ENCODE data around the gene WNT10A. TPM values are rescaled to one million over a fixed set of nuclear protein-coding genes. Genes with fewer than 3 reads are reported as not detected.

WNT10A gene
- total RNA-seq, 1 experiment from 2014 or later = 0.47 TPM

DNA sequence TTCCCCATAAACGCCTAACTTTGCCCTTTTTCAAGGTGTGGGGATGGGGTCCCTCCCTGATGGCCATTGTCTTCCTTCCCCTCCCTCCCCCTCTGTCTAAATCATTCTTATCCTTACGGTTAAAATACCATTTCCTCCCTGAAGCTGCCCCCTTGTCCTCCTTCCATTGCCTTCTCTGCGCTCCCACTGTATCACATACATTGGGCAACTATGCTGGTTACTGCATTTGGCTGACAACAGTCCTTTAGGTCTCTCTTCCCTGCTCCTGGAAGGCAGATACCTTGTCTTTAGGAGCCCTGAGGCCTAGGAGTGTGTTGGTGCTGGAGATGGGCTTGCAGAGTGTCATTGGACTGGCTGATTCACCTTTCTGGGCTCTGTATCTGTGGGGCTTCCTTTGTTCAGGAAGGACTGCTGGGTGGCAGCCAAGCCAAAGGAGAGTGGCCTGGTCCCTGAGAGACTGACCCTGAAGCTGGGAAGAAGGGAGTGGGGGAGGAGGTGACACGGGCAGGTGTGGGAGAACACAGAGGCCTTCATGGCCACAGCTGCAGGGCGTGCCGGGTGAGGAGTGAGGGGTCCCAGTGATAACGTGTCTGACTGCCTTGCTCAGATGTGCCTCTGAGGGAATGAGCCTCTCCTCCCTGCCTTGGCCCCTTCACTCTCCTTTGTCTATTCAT is 18.9 kb upstream of the WNT10A start:
- no peak overlapping the region for H3K4me3 ChIP-seq (ENCODE audit: low read depth, low read length, poor library complexity, severe bottlenecking)
- POLR2A ChIA-PET (ENCODE audit: low non-redundant PET) = no interaction called here
- intact Hi-C loops (cut with micrococcal nuclease; ENCODE audit: unreplicated experiment) = no loop called here
- peaks cover 12% of the 10 kb centered on the region for H3K4me1 ChIP-seq (ENCODE audit: insufficient read depth, low read length, poor library complexity, severe bottlenecking)
- CTCF ChIA-PET = interaction anchor here (1.5 kb wide), 1 partner anchor 15 kb away, joined by 13 read pairs; no protein-coding TSS in a partner anchor
- no peaks in the 10 kb centered on the region for H3K36me3 ChIP-seq (ENCODE audit: insufficient read depth, low read length, poor library complexity, severe bottlenecking)
- no peaks in the 10 kb centered on the region for H3K9me3 ChIP-seq (ENCODE audit: low read depth, low read length, poor library complexity, severe bottlenecking)
- DNase-seq (ENCODE audit: low spot score) = no peak
- TF ChIP-seq, protein P1, sequence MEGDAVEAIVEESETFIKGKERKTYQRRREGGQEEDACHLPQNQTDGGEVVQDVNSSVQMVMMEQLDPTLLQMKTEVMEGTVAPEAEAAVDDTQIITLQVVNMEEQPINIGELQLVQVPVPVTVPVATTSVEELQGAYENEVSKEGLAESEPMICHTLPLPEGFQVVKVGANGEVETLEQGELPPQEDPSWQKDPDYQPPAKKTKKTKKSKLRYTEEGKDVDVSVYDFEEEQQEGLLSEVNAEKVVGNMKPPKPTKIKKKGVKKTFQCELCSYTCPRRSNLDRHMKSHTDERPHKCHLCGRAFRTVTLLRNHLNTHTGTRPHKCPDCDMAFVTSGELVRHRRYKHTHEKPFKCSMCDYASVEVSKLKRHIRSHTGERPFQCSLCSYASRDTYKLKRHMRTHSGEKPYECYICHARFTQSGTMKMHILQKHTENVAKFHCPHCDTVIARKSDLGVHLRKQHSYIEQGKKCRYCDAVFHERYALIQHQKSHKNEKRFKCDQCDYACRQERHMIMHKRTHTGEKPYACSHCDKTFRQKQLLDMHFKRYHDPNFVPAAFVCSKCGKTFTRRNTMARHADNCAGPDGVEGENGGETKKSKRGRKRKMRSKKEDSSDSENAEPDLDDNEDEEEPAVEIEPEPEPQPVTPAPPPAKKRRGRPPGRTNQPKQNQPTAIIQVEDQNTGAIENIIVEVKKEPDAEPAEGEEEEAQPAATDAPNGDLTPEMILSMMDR (conservative IDR thresholded peaks at IDR 0.05; ENCODE audit: low read depth, low read length) = no peak
- no peak for TF ChIP-seq EZH2 (IDR thresholded peaks at IDR 0.05; ENCODE audit: borderline replicate concordance, low read depth, low read length, poor library complexity, severe bottlenecking)
- BruUV-seq (replicated peaks) = no TSS peak
- peaks cover 27% of the 10 kb centered on the region for H3K27me3 ChIP-seq (replicated peaks; ENCODE audit: insufficient read depth, low read depth, low read length, poor library complexity)
- no peak overlapping the region for H3K27ac ChIP-seq (ENCODE audit: low read depth, low read length, poor library complexity, severe bottlenecking)

DNA sequence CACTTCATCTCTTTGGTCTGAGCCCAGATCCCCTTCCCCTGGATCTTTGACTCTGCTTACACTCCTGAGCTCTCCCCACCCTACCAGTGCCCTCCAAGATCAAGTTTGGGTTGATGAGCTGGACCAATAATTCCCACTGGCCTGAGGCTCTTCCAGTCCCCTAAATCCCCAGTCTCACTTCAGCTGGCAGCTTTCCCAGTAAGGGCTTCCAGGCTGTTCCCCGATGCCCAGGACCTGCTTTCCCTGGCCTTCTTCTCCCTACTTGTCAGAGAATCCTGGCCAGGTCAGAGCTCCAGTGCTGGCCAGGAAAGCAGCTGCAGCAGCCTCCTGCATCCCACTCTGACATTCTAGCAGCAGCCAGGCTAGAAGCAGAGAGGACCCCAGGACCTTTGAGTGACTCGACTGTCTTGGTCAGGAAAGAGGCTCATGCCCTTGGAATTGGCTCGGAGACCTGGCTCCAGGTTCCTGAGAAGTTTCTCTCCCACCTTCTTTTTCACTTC is 17.6 kb upstream of the WNT10A start:
- no TSS peak for BruUV-seq (replicated peaks)
- H3K4me3 ChIP-seq (ENCODE audit: low read depth, low read length, poor library complexity, severe bottlenecking) = no peak overlapping the region
- H3K4me1 ChIP-seq (ENCODE audit: insufficient read depth, low read length, poor library complexity, severe bottlenecking) = peaks cover 7% of the 10 kb centered on the region
- no peak for TF ChIP-seq EZH2 (IDR thresholded peaks at IDR 0.05; ENCODE audit: borderline replicate concordance, low read depth, low read length, poor library complexity, severe bottlenecking)
- TF ChIP-seq, protein P1 (conservative IDR thresholded peaks at IDR 0.05; ENCODE audit: low read depth, low read length) = no peak
- no peaks in the 10 kb centered on the region for H3K36me3 ChIP-seq (ENCODE audit: insufficient read depth, low read length, poor library complexity, severe bottlenecking)
- CTCF ChIA-PET = interaction anchor here (0.6 kb wide), 1 partner anchor 13 kb away, joined by 8 read pairs; no protein-coding TSS in a partner anchor
- H3K27ac ChIP-seq (ENCODE audit: low read depth, low read length, poor library complexity, severe bottlenecking) = no peak overlapping the region
- H3K9me3 ChIP-seq (ENCODE audit: low read depth, low read length, poor library complexity, severe bottlenecking) = no peaks in the 10 kb centered on the region
- intact Hi-C loops (cut with micrococcal nuclease; ENCODE audit: unreplicated experiment) = no loop called here
- POLR2A ChIA-PET (ENCODE audit: low non-redundant PET) = interaction anchor here (0.6 kb wide), 1 partner anchor 651 kb away, joined by 9 read pairs; no protein-coding TSS in a partner anchor
- no peak for DNase-seq (ENCODE audit: low spot score)
- peaks cover 27% of the 10 kb centered on the region for H3K27me3 ChIP-seq (replicated peaks; ENCODE audit: insufficient read depth, low read depth, low read length, poor library complexity)

DNA sequence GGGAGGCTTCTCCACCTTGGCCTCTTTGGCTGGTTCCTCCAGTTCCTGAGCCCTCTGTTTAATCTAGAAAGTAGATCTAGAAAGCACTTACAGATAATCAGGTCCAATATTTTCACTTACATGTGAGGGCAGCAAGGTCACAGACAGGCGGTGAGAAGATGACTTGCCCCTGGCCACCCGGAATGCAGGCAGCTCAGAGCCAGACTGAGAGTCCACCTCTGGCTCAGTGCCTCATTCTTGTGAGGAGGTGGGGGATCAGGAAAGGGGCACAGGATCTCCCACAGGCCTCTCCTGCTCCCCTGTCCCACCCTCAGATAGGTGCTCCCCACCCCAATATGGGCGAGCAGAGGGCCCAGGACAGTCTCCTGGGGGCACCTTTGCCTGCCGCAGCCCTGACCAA is 15.3 kb upstream of the WNT10A start:
- peaks cover 30% of the 10 kb centered on the region for H3K27me3 ChIP-seq (replicated peaks; ENCODE audit: insufficient read depth, low read depth, low read length, poor library complexity)
- no peak overlapping the region for H3K27ac ChIP-seq (ENCODE audit: low read depth, low read length, poor library complexity, severe bottlenecking)
- H3K9me3 ChIP-seq (ENCODE audit: low read depth, low read length, poor library complexity, severe bottlenecking) = no peaks in the 10 kb centered on the region
- no peak for TF ChIP-seq EZH2 (IDR thresholded peaks at IDR 0.05; ENCODE audit: borderline replicate concordance, low read depth, low read length, poor library complexity, severe bottlenecking)
- TF ChIP-seq, protein P1 (conservative IDR thresholded peaks at IDR 0.05; ENCODE audit: low read depth, low read length) = no peak
- ChIA-PET POLR2A (ENCODE audit: low non-redundant PET) (no interaction called here), CTCF (interaction anchor here (0.6 kb wide), 1 partner anchor 1009 kb away, joined by 6 read pairs; no protein-coding TSS in a partner anchor)
- H3K4me3 ChIP-seq (ENCODE audit: low read depth, low read length, poor library complexity, severe bottlenecking) = no peak overlapping the region
- intact Hi-C loops (cut with micrococcal nuclease; ENCODE audit: unreplicated experiment) = no loop called here
- no TSS peak for BruUV-seq (replicated peaks)
- H3K36me3 ChIP-seq (ENCODE audit: insufficient read depth, low read length, poor library complexity, severe bottlenecking) = no peaks in the 10 kb centered on the region
- no peak for DNase-seq (ENCODE audit: low spot score)
- peaks cover 4% of the 10 kb centered on the region for H3K4me1 ChIP-seq (ENCODE audit: insufficient read depth, low read length, poor library complexity, severe bottlenecking)

All from A673 (cell line).